ENCODE data around the gene ARL3.
"Not testable (repeated sequence)": the region's sequence is repeated elsewhere in the genome, so short reads cannot be mapped to it uniquely, and the experiment has no call there.

Gene ARL3, protein sequence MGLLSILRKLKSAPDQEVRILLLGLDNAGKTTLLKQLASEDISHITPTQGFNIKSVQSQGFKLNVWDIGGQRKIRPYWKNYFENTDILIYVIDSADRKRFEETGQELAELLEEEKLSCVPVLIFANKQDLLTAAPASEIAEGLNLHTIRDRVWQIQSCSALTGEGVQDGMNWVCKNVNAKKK

DNA sequence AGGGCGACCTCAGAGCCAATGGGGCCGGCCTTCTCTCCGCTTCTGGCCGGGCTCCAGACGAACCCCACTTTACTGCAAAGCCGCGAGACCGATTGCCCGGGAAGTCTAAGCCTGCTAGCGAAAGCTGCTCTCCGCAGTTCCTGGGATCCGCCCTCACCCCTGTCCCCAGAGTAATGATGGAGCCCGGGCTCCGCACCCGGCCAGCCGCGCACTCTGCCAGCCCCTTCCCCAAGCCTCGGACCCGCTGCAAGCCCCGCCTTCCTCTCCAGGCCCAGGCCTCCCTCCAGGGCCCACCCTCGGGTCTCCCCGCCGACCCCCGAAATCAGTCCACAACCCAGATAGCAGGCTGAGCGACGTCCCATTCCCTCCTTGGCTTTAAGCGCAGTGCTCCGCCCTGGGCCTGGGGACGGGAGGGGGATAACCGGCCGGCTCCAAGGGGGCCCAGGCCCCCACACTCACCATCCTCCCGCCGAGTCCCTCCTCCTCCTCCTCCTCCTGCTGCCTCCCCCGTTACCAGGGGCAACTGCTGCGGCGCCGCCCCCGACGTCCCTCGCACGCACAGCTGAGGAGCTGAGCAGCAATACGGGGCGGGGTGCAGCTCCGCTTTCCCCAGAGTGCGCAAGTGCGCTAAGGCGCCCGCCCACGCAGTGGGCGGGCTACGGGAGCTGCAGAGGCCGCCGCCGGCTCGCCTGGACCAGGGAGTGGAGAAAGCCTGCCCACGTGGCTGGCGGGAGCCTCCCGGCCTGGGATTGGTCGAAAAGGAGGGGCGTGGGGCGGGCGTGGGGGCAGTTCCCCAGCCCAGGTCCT is at the start of gene ARL3:
Gene ARL3 (minus strand): TSS at position 584 of the 807 bp plus-strand sequence. CDS start 122 bp downstream, at position 462.
- DNase-seq (ENCODE audit: low read depth), result peak; percentile 96

DNA sequence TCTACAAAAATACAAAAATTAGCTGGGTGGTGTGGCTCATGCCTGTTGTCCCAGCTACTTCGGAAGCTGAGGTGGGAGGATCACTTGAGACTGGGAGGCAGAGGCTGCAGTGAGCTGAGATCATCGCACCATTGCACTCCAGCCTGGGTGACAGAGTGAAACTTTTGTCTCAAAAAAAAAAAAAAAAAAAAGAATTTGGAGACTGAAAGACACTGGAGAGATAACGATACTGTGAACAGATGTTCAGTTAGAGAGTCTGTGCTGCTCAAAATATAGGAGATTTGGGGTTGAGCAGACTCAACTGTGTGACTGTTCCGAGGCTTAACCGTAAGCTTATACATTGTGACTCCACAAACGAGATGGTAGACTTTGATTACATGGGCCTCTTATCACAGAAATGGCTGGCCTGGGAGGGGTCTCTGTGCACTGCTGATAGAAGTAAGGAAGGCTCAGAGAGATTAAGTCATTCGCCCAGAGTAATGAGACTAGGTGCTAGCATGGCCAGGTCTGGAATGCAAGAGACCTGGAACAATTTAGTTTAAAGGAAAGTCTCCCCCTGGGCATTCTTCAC is 48.9 kb upstream of the ARL3 start:
- DNase-seq (ENCODE audit: low read depth), result no peak

- no peak for DNase-seq (ENCODE audit: low read depth)
These were observed 48.3 kb upstream of the ARL3 start for GRCh38 chr10:102762401-102763015.

- DNase-seq (ENCODE audit: low read depth), result no peak
These were observed 47.8 kb upstream of the ARL3 start for GRCh38 chr10:102761981-102762380.

- no peak for DNase-seq (ENCODE audit: low read depth)
These were observed 45.5 kb upstream of the ARL3 start for GRCh38 chr10:102759497-102760210.

GRCh38 chr10:102758933-102759262 is 44.7 kb upstream of the ARL3 start:
- not testable (repeated sequence) for DNase-seq (ENCODE audit: low read depth)

DNA sequence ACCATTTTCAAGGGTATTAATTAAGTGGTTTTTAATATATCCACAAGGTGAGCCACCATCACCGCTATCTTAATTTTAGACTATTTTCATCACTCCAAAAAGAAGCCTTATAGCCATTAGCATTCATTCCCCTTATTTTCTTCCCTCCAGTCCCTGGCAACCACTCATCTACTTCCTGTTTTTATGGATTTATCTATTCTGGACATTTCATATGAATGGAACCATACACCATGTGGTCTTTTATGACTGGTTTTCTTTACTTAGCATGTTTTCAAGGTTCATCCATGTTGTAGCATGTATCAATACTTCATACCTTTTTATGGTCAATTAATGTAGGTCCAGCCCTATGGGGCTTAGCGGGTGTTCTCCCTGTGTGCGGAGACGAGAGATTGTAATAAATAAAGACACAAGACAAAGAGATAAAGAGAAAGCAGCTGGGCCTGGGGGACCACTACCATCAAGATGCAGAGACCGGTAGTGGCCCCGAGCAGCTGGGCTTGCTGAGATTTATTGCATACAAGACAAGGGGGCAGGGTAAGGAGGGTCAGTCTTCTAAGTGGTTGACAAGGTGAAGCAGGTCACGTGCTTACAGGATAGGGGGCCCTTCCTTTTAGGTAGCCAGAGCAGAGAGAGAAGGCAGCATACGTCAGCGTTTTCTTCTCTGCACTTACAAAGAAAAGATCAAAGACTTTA is 44.2 kb upstream of the ARL3 start:
- no peak for DNase-seq (ENCODE audit: low read depth)

DNA sequence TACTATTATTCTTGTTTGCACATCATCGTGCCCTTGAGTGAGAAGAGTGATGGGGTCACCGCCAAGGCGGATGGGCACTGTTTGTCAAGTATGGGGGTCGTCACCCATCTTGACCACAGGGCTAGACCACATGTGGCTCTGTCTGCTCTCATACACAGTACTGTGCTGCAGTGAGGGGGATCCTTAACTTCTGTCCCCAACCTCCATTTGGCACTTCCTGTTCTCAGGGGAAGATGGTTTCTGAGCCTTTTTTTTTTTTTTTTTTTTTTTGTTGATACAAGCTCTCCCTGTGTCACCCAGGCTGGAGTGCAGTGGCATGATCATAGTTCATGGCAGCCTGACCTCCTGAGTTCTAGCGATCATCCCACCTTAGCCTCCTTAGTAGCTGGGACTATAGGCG is 43.1 kb upstream of the ARL3 start:
- no peak for DNase-seq (ENCODE audit: low read depth)

- no peak for DNase-seq (ENCODE audit: low read depth)
These were observed 39.5 kb upstream of the ARL3 start for GRCh38 chr10:102753718-102754117.

GRCh38 chr10:102752934-102753664 is 38.9 kb upstream of the ARL3 start:
- no peak for DNase-seq (ENCODE audit: low read depth)

DNA sequence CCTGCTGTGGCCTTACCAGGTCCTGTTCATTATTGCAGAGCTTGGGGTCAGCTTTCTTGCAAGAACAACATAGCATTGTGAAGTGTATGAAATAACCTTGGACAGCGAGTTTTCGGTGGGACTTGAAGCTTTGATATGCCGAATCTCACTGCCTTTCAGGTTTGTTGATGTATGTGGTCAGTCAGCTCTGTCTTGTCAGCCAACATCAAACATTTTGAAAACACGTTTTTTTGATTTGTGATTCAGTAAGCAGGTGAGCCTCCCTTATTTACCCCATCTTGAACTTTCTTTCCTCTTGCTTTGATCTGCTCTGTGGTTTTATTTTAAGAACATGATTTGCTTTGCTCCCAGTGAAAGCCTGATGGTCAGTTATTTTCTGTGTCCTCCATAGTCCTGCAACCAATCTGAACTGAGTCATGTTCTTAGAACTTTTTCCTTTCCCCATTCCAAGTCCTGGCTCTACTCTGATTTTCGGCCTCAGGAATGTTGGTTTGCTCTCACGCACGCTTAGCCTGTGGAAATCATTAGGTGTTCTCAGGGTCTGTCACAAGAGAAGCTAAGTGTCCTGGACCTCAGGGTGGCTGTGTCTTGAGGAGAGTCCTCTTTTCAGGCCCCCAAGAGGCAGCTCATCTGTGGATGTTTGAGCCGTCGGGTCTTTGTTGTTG is 38.2 kb upstream of the ARL3 start:
- DNase-seq (ENCODE audit: low read depth), result no peak

- DNase-seq (ENCODE audit: low read depth), result no peak
These were observed 31.0 kb upstream of the ARL3 start for GRCh38 chr10:102745157-102745556.

- DNase-seq (ENCODE audit: low read depth), result no peak
These were observed 30.3 kb upstream of the ARL3 start for GRCh38 chr10:102744374-102745051.

GRCh38 chr10:102743588-102744373 is 29.6 kb upstream of the ARL3 start, which contains the start of gene WBP1L:
TSS of gene WBP1L (plus strand) at chr10:102743948. CDS start at chr10:102744054, 106 bp downstream.
- peak; percentile 94 for DNase-seq (ENCODE audit: low read depth)

GRCh38 chr10:102743078-102743587 is 28.9 kb upstream of the ARL3 start:
- DNase-seq (ENCODE audit: low read depth), result no peak

DNA sequence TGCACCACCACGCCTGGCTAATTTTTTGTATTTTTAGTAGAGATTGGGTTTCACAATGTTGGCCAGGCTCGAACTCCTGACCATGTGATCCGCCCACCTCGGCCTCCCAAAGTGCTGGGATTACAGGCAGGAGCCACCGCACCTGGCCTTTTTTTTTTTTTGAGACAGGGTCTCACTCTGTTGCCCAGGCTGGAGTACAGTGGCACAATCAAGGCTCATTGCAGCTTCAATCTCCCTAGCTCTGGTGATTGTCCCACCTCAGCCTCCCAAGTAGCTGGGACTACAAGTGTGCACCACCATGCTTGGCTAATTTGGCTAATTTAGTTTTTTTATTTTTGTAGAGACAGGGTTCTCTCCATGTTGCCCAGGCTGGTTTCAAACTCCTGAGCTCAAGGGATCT is 28.1 kb upstream of the ARL3 start:
- DNase-seq (ENCODE audit: low read depth), result not testable (repeated sequence)

GRCh38 chr10:102741726-102742237 is 27.6 kb upstream of the ARL3 start:
- no peak for DNase-seq (ENCODE audit: low read depth)

- no peak for DNase-seq (ENCODE audit: low read depth)
These were observed 26.0 kb upstream of the ARL3 start for GRCh38 chr10:102740229-102740628.
